NCI-H1417 (cell line): Measurements from ENCODE around the gene WIPF2.
"Not testable (repeated sequence)": the region's sequence is repeated elsewhere in the genome, so short reads cannot be mapped to it uniquely, and the experiment has no call there.

Experiments
- DNase-seq, 3 experiments: peaks; one replicate each; lab custom pipeline; 2025; lab: John Stamatoyannopoulos, UW

Gene WIPF2

DNA sequence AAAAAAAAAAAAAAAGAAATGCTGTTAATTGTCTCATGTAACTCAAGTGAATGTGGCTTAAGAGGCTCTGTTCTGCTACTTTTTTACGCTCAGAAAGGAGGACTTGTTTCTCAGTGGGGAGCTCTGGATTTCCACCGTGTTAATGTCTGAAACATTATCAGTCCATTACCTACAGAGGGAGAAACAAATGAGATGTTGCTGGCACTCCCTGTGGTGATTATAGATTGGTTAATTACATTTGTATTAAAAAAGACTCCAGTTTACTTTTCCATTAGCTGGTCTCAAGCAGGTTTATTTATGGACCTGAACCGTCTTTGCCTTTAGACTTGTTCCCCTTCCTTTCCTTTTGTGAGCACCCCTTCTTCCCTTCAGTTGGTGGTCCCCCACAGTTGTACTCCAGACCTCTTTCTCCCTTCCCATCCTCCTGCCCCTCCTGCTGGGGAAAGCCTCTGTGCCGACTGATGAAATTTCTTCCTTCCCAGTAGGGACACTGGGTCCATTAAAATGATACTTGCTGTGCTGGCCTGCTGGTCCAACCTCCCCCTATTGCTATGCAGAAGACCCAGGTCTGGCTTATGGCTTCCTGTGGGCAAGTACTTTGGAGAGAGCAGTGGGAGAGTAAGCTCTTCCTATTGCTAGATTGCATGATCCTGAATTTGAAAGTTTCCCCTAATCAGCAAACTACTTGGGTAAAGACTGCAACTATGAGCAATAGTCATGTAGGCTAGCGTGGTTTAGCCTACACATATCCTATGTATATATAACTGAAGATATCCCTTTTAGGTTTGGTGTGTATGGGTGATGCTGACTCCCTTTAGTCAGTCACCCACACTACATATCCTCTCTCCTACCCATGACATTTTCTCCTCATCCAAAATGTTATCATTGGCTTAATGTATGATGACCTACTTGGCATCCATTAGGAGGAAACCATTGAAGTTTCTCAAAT, 76.7 kb downstream of the WIPF2 start:
- DNase-seq: peak in 1 of 3 experiments; percentile 63

DNA sequence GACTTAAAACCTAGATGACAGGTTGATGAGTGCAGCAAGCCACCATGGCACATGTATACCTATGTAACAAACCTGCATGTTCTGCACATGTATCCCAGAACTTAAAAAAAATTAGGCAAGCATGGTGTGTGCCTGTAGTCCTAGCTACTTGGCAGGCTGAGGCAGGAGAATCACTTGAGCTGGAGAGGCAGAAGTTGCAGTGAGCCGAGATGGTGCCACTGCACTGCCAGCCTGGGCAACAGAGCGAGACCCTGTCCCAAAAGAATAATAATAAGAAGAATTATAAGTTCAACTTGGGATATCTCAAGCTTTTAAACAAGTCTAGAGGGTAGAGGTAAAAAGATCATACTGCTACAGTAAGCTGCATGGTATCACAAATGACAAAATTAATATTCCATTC, 78.4 kb downstream of the WIPF2 start:
- DNase-seq: no peak

DNA sequence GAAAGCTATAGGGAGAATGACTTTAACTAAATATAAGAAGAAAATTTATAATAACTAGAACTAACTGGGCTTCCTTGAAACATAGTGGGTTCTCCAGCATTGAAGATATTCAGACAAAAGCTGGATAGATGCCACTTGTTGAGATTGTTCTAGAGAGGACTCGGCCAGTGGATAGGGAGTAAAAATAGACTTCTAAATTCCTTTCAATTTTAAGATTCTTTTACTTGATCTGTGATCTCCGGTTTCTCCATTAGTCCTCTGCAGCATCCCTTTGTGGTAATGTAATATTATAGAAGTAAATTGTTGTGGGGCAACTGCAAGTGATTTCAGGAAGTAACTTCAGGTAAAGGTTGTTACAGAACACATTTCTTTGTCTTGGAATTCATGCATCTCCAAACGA, 79.6 kb downstream of the WIPF2 start:
- no peak for DNase-seq

DNA sequence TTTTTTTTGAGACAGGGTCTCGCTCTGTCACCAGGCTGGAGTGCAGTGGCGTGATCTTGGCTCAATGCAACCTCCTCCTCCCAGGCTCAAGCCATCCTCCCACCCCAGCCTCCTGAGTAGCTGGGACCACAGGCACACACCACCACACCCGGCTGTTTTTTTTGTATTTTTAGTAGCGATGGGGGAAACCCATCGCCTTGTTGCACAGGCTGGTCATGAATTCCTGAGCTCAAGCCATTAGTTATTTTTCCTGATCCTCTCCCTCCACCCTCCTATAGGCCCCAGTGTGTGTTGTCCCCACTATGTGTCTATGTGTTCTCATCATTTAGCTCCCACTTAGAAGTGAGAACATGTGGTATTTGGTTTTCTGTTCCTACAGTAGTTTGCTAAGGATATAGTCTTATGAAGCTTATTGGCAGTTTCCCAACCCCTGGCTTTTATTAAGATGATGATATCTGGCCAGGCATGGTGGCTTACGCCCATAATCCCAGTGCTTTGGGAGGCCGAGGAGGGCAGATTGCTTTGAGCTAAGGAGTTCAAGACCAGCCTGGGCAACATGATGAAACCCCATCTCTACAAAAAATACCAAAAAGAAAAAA, 80.2 kb downstream of the WIPF2 start:
- DNase-seq: not testable (repeated sequence)

DNA sequence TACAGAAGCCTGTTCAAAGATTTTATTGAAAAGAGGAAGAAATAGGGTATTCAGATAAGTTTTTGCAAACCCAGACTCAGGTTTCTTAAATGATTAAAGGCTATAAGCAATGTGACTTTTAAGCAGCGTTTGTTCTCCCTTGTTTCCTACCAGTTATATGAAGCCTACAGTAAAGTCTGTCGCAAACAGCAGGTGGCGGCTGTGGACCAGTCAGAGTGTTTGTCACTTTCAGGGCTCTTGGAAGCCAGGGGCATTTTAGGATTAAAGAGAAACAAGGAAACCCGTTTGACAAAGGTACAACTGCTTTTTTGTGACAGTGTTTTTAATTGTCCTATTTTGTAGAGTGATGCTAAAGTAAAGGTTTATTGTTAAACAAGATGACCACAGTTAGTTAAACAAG, 82.2 kb downstream of the WIPF2 start:
- peak in 1 of 3 experiments; percentile 47 for DNase-seq

DNA sequence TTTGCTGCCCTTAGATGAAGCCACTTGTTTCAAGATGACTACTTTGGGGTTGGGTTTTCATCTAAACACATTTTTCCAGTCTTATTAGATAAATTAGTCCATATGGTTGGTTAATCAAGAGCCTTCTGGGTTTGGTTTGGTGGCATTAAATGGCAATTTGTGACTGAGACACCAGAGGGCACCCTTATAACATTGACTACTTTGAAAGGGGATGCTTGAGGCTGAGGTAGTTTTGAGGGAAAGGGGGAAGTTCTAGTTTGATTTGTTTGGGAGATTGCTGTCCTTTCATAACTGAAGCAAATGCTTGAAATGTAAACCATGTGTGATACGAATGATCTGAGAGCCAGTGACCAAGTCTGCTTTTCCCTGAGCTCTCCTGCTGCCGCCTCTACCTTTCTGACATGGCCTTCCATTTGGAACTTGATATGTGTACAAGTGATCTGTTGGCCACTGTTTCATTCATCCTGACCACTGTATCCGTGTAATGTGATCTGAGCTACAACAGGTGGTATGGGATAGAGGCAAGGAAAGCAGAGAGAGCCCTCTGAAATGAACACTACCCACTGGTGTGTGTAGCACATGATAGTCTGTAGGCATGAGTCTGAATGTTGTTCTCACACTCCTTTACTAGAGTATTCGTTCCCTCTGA, 84.0 kb downstream of the WIPF2 start:
- DNase-seq: peak; percentile 24 to 81 (median 51)

DNA sequence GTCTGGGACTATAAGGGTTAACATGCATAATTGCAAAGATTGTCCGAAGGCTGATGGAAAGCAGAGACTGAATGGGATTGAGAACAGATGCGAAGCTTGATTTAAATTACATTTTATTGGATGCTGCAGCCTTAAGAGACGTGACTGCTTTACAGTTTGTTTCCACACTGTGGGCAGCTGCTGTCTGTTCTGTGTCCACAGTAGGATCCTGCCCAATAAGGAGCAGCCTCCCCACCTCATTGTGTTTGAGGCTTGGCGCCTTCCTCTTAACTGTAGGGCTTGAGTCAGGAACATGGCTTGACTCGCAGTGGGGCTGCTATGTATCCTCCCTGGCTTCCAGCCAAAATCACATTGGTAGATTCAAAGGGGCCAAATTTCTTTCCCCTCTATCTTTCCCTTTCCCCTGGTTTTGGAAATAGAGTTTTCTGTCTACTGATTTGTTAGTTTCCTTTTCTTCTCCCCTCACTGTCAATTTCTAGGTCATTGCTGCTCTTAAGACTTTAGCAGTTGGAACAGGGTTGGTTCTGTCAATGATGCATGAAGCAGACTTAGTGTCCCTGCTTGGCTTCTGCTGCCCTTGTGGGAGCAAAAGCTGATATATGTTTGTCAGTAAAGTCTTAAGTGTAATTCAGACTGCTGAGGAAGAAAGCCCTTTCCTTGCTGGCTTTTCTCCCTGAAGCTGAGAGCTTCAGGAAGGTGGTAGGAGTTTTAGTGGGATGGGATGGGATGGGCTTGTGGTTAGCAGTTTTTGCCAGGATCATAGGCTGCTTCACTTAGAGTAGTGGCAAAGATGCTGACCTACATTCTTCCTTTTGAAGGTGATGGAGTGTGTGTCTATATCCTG, 84.8 kb downstream of the WIPF2 start:
- peak in 2 of 3 experiments; percentile 17 to 61 for DNase-seq

DNA sequence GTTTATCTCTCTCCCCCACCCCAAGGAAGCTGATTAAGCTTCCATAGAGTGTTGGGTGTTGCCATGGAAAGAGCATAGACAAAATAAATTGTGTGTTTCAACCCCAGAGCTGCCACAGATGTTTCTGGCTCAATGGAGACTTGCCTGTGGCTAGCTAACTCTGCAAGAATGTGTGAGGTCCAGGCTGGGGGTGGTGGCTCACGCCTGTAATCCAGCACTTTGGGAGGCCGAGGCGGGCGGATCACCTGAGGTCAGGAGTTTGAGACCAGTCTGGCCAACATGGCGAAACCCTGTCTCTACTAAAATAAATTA, 85.4 kb downstream of the WIPF2 start:
- not testable (repeated sequence) for DNase-seq

DNA sequence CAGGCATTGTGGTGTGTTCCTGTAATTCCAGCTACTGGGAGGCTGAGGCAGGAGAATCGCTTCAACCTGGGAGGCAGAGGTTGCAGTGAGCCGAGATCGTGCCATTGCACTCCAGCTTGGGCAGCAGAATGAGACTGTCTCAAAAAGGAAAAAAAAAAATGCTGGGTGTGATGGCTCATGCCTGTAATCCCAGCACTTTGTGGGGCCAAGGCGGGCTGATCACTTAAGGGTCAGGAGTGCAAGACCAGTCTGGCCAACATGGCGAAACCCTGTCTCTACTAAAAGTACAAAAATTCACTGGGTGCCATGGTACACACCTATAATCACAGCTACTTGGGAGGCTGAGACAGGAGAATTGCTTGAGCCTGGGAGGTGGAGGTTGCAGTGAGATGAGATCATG, 85.8 kb downstream of the WIPF2 start:
- not testable (repeated sequence) for DNase-seq

DNA sequence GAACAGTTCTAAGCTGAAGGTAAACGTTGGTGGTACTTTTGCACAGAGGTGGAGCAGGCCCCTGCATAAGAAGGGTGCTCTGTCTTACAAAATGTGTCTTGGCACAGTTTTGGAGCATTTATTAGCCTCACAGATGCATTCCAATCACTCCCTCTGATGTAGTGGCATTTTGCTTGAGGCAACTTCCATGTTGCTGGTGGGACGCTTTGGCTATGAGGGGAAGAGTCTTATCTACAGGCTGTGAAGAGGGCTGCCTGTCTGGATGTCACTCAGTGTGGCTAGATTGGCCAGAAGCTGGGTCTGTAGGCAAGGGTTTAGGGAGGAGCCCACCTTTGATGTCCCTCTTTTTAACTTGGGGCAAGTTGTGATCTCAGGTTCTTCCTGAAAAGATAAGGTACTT, 87.3 kb downstream of the WIPF2 start:
- no peak for DNase-seq

DNA sequence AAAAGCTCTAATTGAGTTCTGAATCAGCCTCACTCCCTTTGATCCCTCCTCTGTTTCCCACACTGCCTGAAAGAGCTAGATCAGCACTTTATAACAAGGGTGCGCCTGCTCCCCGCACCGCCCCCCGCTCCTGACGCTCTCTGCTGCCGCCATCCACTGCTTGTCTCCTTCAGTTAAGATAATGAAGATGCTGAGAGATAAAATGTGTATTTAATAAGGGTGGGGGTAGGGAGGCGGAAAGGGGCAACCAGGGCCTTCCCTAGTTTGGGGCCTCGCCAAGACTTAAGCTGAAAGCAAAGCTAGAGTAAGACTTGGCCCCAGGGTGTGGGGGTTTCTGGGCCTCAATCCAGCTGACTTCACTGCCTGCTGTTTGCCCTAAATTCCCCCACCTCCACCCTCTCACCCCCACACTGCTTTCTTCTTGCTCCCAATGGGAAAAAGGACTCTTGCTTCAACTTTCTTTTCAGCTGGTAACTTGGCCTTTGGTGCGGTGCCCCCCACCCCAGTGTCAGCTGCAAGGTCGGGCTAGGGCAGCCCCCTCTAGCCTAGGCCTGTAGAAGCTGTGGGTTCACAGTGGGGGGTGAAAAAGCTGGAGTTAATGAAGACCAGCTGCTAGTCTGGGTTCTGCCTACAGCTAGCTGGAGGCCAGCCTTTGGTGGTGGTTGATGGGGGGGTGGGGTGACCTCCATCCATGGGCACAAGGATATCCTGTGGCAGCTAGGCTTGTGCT, 88.1 kb downstream of the WIPF2 start:
- DNase-seq: peak in 2 of 3 experiments; percentile 54 to 66

DNA sequence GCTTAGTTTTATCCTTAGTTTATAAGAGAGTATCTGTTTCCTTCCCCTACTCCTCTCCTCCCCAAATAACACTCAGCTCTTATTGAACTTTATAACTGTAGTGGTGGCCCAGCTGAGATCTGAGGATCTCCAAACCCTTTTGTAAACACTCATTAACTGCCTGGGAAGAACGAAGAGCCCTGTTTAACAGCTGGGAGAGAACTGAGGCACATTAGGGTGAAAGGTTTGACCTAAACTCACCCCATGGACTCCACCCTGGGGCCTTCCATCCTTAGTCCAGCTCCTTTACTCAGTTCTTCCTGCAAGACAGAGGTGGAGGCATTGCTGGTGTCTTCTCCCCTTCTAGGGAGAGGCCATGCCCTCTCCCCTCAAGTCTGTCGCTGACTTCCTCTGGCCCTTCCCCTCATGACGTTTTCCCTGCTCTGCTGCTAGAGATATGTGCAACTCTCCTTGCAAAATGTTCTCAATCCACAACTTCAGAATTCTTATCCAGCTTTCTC, 88.7 kb downstream of the WIPF2 start:
- peak in 1 of 3 experiments; percentile 65 for DNase-seq

DNA sequence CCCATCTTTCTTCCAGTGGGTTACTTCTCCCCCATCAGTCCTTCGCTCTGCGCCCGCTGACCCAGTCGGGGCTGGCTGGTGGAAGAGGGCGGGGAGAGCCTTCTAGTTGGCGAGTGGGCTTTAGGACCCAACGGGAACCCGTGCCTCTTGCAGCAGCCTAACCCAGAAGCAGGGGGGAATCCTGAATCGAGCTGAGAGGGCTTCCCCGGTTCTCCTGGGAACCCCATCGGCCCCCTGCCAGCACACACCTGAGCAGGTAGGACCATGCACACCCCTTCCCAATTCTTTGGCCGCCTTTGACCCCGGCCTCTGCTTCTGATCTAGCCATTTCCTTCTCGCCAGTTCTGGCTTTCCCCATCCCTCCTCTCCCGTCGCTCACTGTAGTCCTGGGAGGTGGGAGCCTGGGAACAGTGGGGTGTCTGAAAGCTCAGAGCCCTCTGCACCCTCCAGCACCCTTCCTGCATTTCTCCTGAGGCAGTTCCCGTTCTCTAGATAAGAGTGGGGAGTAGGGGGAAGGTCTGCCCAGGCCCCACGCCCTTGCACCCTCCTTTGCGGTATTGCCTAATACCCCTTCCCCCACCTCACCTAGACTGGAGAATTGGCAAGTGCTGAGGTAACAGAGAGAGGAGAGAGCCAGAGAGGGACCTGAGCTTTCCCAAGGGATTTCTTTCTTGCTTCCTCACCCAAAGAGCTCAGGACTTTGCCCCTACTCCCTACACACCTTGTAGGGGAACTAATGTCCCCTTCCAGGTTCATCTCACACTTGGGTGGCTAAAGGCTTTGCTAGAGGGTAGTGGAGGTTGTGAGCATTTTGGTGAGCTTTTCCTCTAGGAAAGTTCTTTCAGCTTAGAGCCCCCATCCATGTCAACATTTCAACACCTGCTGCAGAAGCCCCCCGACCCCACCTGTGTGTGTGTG, 90.2 kb downstream of the WIPF2 start, which contains the start of gene RARA:
RARA (plus strand) TSS at position 150 of the 918 bp plus-strand sequence. CDS start 22,039 bp downstream, outside the sequence.
- DNase-seq: peak in 2 of 3 experiments; percentile 24 to 36

DNA sequence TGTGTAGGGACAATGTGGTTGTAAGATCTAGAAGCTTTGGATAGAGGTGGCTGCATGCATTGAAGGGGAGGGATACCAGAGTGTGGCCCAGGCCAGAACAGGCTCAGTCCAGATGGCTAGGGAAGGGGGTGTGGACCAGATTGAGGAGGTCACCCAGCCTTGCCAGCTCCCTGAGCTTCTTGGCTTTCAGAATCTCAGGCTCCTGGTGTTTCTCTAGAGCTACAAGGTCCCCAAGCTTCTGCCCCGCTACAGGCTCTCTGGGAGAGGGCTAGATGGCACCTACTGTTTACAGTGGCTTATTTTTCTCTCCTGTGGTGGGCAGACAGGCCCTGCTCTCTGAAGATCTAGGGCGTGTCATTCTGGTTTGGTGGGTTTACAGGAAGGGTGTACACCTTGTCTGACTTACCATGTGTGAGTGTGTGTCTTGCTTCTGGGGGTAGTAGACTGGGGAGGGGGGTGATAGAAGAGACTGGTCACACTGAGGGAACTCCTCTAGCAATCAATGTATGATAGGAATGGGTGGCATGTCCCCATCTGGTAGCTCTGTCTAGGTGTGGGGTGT, 90.9 kb downstream of the WIPF2 start:
- no peak for DNase-seq

DNA sequence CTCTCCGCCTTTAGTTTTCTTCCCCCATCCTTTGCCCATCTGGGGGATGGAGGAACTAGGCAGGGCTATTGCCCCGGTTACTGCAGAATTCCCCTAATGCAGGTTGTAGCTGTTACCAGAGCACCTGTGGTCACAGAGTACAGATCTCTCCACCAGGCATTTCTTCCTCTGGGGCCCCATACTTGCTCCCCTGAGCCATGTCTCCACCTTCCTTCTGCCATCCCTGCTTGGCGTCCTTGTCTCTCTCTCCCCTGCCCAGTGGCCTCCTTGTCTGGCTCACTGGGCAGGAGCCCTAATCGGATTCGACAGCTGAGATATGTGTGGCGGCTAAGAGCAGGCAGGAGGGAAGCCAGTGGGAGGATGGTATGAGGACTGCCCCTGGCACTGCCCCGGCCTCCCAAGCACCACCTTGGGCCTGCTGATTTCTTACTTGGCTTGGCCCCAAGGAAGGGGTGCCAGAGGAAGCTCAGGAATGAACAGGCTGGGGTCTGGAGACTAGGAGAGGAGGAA, 91.8 kb downstream of the WIPF2 start:
- no peak for DNase-seq

DNA sequence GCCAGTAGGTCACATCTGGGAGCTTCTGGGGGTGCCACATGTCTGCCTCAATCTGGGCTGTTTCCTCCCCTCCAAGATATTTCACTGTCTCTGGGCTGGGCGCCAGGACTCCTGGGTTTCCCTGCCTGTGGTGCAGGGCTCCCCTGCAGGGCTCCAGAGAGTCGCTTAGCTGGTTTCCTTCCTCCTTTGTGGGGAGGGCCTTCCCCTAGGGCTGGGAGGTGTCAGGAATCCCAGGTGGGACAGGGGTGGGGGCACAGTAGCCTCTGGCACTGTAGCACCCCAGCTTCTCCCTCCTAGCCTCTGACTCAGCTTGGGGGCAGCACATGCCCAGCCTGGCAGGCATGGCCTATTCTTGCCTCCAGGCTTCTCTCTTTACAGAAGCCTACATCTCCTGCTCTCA, 92.5 kb downstream of the WIPF2 start:
- DNase-seq: peak in 1 of 3 experiments; percentile 31

DNA sequence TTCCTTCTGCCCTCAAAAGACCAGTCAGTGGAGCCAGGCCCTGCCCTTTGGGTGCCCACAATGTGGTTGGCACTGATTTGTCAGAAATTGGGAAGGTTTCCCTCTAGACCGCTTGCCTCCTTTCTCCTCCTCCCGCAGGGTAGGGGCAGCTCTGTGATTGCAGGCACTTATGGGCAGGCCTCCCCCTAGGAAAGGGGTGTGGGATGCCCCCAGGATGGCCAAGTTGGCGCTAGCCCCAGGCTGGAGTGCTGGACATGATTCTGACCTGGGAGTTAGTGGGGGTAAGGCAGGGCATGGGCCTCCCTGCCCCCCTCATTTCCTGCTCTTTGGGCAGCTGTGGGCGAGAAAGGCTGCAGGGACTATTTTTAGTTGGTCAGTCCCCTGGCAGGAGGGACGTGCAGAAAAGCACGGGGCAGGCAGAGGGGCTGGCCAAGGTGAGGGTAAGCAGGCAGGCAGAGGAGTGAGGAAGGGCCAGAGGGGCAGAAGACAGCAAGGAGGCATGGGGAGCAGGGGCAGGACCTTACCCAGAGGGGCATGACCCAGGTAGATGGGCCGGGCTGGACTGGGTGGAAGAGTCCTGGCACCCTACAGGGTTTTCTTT, 93.1 kb downstream of the WIPF2 start:
- peak in 1 of 3 experiments; percentile 17 for DNase-seq

DNA sequence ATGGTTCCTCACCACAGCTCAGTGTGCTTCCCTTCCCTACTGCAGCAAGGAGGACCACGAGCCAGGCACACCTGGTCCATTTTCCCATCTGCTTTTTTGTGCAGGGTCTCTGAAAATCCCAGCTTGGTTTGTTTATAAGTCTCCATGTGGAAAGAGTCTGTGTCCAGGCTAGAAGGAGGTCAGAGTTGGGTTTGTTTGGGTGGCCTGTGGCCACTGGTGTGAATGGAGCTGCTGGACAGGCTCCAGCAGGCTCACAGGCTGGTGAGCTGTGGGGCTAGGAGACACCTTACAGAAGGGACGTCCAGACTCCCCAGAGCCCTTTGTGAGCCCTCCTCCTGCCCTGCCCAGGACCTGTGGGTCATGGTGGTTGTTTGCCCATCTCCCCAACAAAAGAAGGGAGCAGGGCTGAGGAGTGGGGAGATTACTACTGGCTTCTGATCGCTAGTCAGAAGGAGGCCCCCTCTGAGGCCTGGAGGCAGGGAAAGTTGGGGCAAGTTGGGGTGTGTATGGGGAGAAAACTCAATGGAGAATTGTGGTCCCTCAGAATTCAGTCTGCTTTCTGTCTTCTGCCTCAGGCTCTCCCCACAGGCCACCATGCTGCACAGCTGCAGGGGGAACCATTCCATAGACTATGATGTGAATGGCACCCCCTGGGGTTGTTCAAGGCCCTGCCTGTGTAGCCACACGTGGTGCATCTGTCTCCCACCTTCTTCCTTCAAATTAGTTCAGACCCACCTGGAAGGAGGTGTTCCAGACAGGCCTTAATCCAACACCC, 94.0 kb downstream of the WIPF2 start:
- peak in 1 of 3 experiments; percentile 39 for DNase-seq
